Measurements from ENCODE around the gene PRSS21.

Gene PRSS21

DNA sequence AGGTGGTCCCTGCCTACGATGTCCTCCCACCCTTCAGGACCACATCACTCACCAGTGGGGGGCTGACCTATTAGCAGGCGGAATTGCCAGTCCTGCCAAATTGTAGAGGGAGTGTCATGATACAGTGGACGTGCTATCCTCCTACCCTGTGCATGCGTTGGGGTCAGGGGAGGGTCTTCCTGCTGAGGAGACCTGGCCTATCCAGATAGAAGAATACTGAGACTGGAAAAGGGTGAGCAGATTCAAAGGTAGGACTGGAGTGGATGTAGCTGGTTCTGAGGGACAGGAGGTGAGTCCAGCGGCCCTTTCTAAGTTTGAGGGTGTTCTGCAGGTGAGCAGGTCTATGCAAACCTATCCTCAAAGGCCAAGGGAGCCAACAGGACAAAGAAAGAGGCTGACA is 10.8 kb upstream of the PRSS21 start:
- DNase-seq (ENCODE audit: low read depth) = no peak

DNA sequence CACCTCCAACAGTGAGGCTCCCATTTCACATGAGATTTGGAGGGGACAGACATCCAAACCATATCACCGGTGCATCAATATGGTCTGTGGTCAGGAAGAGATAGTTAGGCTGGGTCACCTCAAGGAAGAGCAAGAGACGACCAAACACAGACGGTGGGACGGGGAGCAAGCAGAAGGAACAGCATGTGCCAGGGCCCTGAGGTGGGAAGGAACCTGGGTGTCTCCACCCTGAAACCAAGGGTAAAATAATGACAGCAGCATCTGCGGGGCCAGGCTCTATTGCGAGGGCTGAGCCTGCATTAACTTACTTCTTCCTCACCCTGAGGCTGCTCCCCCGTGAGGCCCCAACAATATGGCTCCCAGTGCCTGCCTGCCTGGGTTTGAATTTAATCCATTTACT is 8.9 kb upstream of the PRSS21 start:
- no peak for DNase-seq (ENCODE audit: low read depth)

DNA sequence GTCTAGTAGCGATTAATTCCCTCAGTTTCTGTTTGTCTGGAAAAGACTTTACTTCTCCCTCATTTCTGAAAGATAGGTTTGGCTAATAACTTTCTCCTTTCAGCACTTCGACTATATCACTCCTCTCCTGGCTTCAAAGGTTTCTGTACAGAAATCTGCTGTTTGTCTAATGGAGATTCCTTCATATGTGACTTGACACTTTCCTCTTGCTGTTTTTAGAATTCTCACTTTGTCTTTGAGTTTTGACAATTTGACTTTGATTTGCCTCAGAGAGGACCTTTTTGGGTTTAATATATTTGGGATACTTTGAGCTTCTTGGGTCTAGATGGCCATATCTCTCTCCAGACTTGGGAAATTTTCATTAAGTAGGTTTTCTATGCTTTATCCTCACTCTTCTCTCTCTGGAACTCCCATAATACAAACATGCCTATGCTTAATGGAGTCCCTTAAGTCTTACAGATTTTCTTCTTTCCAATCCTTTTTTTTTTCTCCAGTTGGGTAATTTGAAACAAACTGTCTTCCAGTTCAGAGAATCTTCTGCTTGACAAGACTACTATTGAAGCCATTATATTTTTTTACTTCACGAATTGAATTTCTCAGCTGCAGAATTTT is 7.8 kb upstream of the PRSS21 start:
- DNase-seq (ENCODE audit: low read depth) = no peak

DNA sequence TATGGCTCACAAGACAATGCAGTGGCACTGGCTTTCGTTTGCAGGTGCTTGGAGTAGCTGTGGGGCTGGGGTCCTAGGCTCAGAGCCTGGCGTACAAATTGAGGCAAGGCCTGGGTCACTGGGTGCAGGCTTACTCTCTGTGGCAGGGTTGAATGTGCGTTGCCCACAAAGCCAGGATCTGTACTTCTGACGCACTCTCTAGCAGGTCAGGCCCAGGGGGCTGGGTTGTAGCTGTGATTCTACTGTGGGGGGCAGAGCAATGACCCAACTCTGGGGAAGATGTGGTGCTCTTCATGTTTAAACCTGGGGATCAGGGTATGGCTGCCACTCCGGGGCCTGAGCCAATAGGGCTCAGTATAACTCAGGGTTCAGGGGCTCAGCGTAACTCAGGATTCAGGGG is 6.4 kb upstream of the PRSS21 start:
- no peak for DNase-seq (ENCODE audit: low read depth)

DNA sequence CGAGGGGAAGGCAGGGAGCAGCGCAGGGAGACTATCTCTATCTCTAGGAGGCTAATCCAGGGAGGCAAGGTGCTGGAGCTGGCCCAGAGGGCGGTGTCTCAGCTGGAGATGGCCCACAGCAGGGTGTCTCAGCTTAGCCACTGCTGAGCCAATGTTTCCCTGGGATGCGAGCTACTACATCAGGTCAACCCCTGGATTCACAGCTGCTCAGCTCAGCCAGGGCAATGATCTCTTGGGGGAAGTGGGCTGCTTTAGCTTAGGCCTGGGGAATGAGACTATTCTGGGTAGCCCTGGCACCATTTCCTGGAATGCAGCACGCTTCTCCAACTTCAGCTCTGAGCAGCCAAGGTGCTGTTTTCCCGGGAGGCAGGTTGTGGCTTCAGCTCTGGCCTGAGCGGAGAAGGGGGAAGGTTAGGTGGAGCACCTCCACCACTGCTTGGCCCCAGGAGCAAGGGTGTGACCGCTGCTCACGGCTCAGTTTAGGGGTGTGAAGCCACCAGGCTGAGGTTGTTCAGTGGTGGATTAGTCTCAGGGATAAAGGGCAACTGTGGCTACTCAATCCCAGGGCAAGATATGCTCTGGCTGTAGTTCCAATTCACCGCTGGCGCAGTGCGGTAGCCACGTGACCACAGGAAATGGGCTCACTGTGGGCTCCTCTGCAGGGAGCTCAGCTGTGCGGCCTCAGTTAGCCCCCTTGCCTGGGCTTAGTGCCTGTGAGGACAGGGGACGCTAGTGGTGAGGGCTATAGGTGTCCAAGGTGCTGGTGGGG is 5.2 kb upstream of the PRSS21 start:
- no peak for DNase-seq (ENCODE audit: low read depth)

DNA sequence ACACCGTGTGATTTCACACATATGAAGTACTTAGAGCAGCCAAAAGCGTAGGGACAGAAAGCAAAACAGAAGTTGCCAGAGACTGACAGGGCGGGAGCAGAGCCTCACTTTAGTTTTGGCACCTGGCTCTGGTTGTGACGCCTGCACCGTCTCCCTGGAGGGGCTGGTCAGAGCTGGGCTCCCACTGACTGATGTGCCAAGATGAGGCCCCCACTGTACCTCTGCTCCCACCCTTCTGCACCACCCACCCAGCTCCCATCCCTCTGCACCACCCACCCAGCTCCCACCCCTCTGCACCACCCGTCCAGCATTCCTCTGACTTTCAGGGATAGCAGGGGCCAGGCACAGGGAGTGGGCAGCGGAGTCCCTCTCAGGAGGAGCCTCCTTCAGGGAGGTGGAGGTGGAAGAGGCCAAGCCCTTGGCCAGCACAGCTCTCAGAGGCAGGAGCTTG is 3.2 kb upstream of the PRSS21 start:
- DNase-seq (ENCODE audit: low read depth) = no peak

DNA sequence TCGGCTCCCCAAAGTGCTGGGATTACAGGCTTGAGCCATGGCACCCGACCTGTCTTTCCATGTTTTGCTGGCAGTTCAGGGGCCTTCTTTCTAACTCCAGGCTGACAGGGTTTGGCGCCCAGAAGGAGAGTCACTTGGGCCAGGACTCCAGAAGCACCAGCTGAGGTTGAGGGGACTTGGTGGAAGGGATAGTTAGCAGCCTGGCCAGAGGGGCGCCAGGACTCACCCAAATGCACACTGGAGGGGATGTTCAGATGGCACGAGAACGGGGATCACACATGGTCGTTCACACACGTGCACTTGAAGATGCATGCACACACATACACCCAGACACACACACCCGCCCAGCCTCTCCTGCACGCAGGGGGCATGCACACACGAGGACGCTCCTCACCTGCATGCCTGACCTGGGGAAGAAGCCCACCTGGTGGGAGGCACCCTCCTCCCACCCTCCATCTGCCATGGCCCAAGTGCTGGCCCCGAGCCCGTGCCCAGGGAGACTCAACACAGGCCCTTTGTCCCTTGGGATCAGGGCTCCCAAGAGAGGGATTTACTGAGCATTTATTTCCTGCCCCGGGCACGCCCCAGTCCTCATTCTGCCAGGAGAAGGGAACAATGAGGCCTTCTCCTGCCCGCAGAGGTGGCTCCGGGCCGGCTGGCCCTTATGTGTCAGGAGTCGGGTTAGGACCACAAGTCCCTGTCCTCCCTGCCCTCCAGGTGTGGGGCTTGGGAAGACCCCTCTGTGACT is 2.3 kb upstream of the PRSS21 start:
- no peak for DNase-seq (ENCODE audit: low read depth)

DNA sequence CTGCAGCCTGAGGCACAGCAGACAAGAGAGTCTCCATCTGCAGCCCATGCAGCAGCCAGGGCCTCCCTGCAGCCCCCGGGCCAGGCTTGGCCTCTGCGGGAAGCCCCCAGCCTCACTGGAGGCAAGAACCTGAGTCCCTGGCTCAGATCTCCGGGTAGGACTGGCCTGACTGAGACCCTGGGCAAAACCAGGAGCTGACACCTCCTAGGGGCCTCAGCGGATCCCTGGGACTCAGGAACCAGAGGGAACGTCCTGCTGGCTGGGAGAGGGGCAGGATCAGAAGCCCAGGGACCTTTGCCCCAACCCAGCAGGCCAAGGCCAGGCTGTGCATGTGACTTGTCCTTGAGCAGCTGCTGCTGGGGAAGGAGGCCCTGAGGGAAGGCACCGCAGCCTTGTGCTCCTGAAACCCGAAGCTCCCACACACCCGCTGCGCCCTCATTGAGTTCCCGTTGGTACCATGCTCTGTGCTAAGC is 1.7 kb upstream of the PRSS21 start:
- DNase-seq (ENCODE audit: low read depth) = no peak

DNA sequence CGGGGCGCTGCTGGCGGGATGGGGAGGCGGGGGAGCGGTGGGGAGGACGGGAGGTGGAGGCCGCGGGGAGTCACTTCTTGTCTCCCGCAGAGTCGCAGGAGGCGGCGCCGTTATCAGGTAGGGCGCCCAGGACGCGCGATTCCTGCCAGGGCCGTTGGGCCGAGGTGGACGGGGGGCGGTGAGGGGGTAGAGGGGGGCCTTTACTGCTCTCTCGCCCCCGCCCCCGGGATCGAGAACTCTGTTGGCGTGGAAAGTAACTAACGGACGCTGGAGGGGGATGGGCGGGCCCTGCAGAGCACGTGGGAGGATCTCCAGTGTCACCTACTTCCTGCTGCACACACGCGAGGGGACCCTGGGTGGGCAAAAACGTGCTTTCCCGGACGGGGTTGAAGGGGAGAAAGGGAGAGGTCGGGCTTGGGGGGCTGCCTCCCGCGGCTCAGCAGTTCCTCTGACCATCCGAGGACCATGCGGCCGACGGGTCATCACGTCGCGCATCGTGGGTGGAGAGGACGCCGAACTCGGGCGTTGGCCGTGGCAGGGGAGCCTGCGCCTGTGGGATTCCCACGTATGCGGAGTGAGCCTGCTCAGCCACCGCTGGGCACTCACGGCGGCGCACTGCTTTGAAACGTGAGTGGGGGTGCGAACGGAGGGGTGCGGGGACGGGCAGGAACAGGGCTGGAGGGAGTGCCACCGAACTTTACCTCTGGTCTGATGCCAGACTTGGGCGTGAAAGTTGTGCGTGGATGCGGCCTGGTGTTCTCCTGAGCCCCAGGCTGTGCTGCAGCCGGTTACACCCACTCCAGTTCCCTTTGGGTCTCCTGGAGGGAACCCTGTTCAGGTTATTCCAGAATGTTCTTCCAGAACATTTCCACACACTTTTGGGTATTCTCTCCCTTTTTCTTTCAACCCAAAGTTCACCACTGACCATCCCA is 569 bp downstream of the PRSS21 start:
- DNase-seq (ENCODE audit: low read depth) = no peak

DNA sequence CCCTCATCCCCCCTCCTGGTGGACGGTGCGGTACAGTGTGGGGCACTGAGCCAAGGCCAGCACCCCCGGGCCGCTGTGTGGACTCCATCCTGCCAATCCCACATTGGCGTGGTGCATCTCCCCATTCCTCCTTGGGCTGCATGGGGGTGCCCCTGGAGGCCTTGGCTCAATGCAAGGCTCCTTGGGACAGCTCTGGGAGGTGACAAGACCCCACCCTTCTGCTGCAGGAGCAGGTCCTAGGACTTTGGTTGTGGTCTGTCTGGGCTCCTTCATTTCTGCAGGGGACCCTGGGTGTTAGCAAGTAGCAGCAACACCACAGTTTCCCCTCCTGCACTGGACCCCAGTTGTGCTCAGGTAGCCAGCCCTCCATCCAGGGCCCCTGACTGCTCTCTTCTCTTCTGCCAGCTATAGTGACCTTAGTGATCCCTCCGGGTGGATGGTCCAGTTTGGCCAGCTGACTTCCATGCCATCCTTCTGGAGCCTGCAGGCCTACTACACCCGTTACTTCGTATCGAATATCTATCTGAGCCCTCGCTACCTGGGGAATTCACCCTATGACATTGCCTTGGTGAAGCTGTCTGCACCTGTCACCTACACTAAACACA is 1.3 kb downstream of the PRSS21 start:
- no peak for DNase-seq (ENCODE audit: low read depth)

DNA sequence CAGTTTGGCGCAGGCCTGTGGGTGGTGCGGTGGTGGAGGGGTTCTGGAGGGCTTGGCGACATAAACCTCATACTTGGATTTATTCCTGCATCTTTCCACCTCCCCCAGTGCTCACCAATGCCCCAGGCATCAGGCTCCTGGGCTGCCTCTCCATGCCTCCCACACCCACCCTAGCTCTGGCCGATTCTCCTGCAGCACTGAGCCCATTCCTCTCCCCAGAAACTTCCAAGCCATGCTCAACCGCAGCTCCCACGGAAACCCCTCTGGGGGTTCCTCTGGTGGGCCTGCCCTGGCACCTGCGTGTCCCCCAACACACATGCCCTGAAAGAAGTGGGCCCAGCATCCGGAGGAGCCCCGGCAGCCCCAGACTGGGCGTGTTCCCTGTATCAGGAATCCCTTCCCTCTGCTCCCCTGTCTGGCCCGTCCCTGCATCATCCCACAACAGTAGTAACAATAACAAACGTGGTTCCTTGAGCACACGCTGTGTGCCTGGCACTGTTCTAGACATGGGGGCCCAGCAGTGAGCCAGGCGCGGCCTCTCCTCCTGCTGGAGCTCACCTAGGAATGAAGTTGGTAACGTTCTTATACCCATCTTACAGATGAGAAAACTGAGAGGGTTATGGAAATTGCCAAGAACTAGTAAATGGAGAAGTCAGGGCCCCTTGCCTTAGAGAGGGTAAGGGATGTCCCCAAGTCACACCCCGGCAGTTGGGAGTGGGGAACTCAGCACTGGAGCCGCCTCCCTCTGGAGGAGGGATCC is 2.3 kb downstream of the PRSS21 start:
- DNase-seq (ENCODE audit: low read depth) = no peak

DNA sequence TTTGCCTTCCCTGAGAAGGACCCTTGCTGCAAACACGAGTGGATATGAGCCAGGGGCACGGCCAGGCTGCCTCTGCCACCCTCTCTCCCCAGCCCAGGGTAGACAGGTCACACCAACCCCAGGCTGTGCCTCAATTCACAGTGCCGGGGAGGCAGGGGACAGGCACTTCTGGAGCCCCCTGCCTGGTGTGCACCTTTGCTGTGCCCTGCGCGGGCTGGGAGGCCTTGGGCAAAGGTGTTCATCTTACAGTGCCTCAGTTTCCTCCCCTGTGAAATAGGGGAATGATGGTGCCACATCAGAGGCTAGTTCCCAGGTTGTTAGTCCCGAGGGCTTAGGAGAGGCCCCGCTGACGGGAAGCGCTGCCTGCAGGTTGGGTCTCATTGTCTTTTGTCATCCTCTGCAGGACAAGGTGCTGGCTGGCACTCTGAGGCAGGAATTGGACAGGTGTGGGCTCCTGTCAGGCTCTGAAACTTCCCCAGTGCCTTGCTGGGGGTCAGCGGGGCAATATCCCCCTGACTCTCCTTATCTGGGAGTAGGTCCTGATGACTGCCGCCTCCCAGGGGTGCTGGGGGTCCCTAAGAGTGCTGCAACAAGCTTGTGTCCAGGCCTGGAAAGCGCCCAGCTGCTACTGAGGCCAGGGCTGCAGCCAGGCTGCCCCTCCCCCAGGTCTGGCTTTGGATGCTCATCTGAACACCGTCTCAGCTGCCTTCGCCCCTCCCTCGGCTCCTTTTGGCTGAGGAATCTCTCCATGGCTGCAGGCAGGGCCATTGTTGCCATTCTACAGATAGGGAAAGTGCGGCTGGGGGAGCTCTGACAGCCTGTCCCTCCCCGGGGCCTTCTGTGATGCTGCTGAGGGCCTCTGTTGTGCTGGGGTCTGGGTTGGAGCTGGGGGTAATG is 3.1 kb downstream of the PRSS21 start:
- no peak for DNase-seq (ENCODE audit: low read depth)

DNA sequence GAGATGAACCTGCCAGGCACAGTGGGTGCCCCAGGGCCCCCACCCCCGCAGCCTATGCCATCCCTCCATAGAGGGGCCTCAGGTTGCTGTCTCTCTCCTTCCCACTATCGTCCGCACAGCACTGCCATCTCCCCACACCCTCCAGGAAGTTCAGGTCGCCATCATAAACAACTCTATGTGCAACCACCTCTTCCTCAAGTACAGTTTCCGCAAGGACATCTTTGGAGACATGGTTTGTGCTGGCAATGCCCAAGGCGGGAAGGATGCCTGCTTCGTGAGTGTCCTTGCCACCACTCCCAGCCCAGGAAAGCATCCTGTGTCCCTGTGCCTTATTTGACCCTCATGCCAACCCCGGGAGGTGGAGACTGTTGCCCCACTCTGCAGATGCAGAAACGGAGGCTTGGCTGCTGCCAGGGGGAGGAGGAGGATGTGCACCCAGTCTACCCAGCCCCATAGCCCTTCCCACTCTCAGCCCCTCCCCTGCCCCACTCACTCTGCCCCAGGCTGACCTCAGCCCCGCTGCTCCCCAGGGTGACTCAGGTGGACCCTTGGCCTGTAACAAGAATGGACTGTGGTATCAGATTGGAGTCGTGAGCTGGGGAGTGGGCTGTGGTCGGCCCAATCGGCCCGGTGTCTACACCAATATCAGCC is 3.9 kb downstream of the PRSS21 start:
- DNase-seq (ENCODE audit: low read depth) = no peak

DNA sequence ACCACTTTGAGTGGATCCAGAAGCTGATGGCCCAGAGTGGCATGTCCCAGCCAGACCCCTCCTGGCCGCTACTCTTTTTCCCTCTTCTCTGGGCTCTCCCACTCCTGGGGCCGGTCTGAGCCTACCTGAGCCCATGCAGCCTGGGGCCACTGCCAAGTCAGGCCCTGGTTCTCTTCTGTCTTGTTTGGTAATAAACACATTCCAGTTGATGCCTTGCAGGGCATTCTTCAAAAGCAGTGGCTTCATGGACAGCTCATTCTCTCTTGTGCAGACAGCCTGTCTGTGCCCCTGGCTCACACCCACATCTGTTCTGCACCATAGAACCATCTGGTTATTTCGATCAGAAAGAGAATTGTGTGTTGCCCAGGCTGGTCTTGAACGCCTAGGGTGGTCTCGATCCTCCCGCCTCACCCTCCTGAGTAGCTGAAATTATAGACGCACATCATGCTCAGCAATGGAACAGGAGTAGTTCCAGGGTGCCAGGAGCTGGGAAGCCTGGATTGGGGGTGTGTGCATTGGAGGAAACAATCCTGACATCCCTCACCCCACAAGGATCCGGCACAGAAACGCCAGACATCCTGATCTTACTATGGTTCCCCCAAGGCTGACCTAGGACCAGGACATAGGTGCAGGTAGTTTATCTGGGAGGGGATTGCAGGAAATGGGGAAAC is 4.6 kb downstream of the PRSS21 start:
- no peak for DNase-seq (ENCODE audit: low read depth)

DNA sequence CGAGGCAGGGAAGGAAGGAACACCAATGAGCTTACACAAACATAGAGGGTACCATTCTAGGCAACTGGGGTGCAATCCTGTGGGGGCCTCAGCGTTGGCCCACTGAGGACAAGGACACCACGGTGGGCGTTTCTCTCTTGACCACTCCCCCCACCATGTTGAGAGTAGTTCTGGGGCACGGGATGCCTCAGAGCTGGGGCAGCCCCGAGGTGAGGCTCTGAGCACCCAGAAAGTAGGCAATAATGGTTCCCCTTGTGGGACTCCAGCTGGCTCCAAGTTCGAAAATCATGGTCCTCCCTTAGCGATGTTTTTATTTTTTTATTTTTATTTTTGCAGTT is 5.1 kb downstream of the PRSS21 start:
- DNase-seq (ENCODE audit: low read depth) = no peak

DNA sequence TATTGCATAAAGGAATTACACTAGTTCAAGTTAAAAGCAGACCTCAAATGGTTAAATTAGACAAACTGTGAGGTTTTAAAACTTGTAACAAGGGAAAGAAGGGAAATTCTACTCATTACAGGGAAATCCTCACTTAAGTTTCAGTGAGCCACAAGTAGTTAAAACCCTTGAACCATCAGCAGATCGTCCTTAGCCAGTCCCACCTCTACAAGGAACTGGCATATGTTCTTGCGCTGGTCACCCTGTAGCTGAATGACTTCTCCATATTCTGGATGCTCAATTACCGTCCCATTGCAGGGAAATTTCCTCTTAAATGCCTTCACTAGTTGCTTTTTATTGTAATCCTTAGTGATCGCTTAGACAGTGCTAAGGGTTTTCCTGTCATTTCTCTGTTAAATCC is 5.5 kb downstream of the PRSS21 start:
- no peak for DNase-seq (ENCODE audit: low read depth)

DNA sequence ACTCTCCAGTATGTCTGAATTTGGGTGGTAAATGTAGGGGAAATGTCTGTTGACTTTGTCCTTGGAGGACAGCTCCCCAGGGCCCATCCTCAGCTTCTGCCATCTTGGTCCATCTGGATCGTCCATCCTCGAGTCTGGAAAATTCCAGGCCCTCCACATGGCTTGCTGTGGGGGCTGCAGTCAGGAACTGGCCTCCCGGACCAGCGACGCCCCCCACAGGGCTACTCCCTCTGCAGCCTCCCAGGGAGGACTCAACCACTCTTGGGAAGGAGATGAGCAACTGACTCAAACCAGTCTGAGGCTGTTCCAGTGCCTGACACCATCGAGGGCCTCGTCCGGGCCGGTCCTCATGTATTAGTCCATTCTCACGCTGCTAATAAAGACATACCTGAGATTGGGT is 7.6 kb downstream of the PRSS21 start:
- DNase-seq (ENCODE audit: low read depth) = no peak

DNA sequence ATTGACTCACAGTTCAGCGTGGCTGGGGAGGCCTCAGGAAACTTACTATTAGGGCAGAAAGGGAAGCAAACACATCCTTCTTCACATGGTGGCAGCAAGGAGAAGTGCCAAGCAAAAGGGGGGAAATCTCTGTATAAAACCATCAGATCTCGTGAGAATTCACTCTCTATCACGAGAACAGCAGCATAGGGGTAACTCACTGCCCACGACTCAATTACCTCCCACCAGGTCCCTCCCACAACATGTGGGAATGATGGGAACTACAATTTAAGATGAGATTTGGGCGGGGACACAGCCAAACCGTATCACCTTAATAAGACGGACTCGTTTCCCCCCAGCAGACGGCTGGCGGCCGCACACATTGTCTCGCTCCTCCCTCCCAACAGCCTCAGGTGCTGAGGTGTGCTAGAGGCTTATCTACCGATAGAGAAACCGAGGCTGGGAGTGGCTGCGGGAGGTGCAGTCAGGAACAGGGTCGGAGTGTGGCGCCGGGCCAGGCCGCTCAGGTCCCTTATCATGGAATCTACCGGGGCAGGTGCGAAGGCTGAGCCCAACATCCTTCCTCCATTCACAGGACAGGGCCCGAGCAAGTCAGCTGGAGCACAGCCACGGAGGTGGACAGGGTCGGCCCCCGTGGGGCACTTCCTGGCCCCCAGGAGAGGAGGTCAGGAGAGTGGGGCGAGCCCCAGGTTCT is 8.2 kb downstream of the PRSS21 start:
- no peak for DNase-seq (ENCODE audit: low read depth)

Measured in stimulated activated CD8-positive, alpha-beta memory T cell treated with anti-CD3 and anti-CD28 coated beads, Interleukin-15, amount 100 ng/mL, for 24 hours (primary cell).